K562 (cell line): ENCODE data around the gene RNASE13. TPM values are rescaled to one million over a fixed set of nuclear protein-coding genes. Genes with fewer than 3 reads are reported as not detected.

Experiments used
- BDP1 ChIP-seq: IDR thresholded peaks from 3 replicates; pipeline ENCODE4 v1.6.1; 2011; ENCODE audit not compliant: insufficient read length, insufficient read depth
- ETS2 ChIP-seq: IDR thresholded peaks from 2 replicates; pipeline ENCODE4 v1.6.1; 2016; ENCODE audit warnings: borderline replicate concordance, missing genetic modification characterization, mild to moderate bottlenecking, moderate library complexity, missing compliant biosample characterization; ENCODE audit not compliant: poor library complexity, severe bottlenecking
- GATAD2A ChIP-seq: fragments of 450-650 bp; IDR thresholded peaks from 2 replicates; pipeline ENCODE4 v1.6.1; 2017
- MCM5 ChIP-seq: fragments of 450-650 bp; IDR thresholded peaks from 2 replicates; pipeline ENCODE4 v1.6.1; 2016; ENCODE audit warnings: low read depth
- NCOA1 ChIP-seq: fragments of 450-650 bp; IDR thresholded peaks from 2 replicates; pipeline ENCODE4 v1.6.1; 2016; ENCODE audit warnings: low read depth
- NCOA4 ChIP-seq: fragments of 450-650 bp; IDR thresholded peaks from 2 replicates; pipeline ENCODE4 v1.6.1; 2018; ENCODE audit warnings: mild to moderate bottlenecking; ENCODE audit not compliant: partially characterized antibody
- PHF21A ChIP-seq: fragments of 450-650 bp; IDR thresholded peaks from 2 replicates; pipeline ENCODE4 v1.6.1; 2017; ENCODE audit warnings: low read depth, borderline replicate concordance
- PHF8 ChIP-seq: fragments of 200-600 bp; sonication (generic); IDR thresholded peaks from 2 replicates; pipeline ENCODE4 v1.6.1; 2012; ENCODE audit warnings: mixed run types, mild to moderate bottlenecking, inconsistent platforms, low read length, moderate library complexity, borderline replicate concordance
- PML ChIP-seq: IDR thresholded peaks from 2 replicates; pipeline ENCODE4 v1.6.1; 2012; ENCODE audit warnings: low read length, inconsistent platforms
- PTTG1 ChIP-seq: fragments of 450-650 bp; IDR thresholded peaks from 2 replicates; pipeline ENCODE4 v1.6.1; 2016; ENCODE audit warnings: low read depth, mild to moderate bottlenecking, missing genetic modification characterization, missing compliant biosample characterization
- RAD21 ChIP-seq, 2 experiments: fragments of 250-450 bp in 1 of 2; fragments of 450-650 bp in 1 of 2; sonication (Bioruptor Pico) in 1 of 2; formaldehyde crosslinking in 1 of 2; IDR thresholded peaks in 1 of 2; conservative IDR thresholded peaks in 1 of 2; 2 replicates each; pipeline versions ENCODE4 v1.4.0 to v1.8.0; 2020 to 2022; ENCODE audit warnings: mild to moderate bottlenecking in 2 of 2, moderate library complexity in 1 of 2
- RBFOX2 ChIP-seq: fragments of 200-400 bp; formaldehyde crosslinking; IDR thresholded peaks from 2 replicates; pipeline ENCODE4 v1.6.1; 2017; ENCODE audit warnings: low read depth, mild to moderate bottlenecking, low read length, moderate library complexity
- RBM25 ChIP-seq: fragments of 200-400 bp; formaldehyde crosslinking; IDR thresholded peaks from 2 replicates; pipeline ENCODE4 v1.6.1; 2018; ENCODE audit warnings: low read length, low read depth, moderate library complexity; ENCODE audit not compliant: severe bottlenecking
- SAP30 ChIP-seq: fragments of 200-600 bp; sonication (generic); IDR thresholded peaks from 2 replicates; pipeline ENCODE4 v1.6.1; 2012; ENCODE audit warnings: borderline replicate concordance, low read depth, mild to moderate bottlenecking, moderate library complexity, low read length, control low read depth, inconsistent platforms; ENCODE audit not compliant: insufficient read depth, poor library complexity, severe bottlenecking
- SIN3A ChIP-seq, 2 experiments: fragments of 150-350 bp in 1 of 2; IDR thresholded peaks; 2 replicates each; pipeline ENCODE4 v1.6.1; 2011 to 2016; ENCODE audit warnings: borderline replicate concordance in 2 of 2, low read depth in 2 of 2, low read length in 2 of 2, mild to moderate bottlenecking in 2 of 2, moderate library complexity in 2 of 2; ENCODE audit not compliant: control insufficient read depth in 1 of 2
- TFAM ChIP-seq: fragments of 250-450 bp; sonication (Bioruptor Pico); conservative IDR thresholded peaks from 2 replicates; pipeline ENCODE4 v1.5.0; 2021; ENCODE audit warnings: mild to moderate bottlenecking, moderate library complexity
- TSC22D4 ChIP-seq: fragments of 450-650 bp; IDR thresholded peaks from 2 replicates; pipeline ENCODE4 v1.6.1; 2016; ENCODE audit warnings: missing genetic modification characterization, missing biosample characterization, control low read depth
- ZNF133 ChIP-seq: fragments of 250-450 bp; sonication (Bioruptor Pico); IDR thresholded peaks from 2 replicates; pipeline ENCODE4 v1.4.0; 2020; ENCODE audit warnings: mild to moderate bottlenecking
- ZNF584 ChIP-seq: fragments of 200-800 bp; sonication (Bioruptor generic); IDR thresholded peaks from 2 replicates; pipeline ENCODE4 v1.6.1; 2016; ENCODE audit warnings: low read depth, mild to moderate bottlenecking, missing genetic modification characterization, missing compliant biosample characterization
- ZNF785 ChIP-seq: fragments of 250-450 bp; sonication (Bioruptor Pico); IDR thresholded peaks from 2 replicates; pipeline ENCODE4 v1.4.0; 2020; ENCODE audit warnings: mild to moderate bottlenecking
- polyA plus RNA-seq, 8 experiments: library from polyadenylated mRNA; depleted of rRNA in 4 of 8; stranded (reverse) in 5 of 8; unstranded in 3 of 8; fragments of >200 nt; fragmentation: Nextera tagmentation in 2 of 8; fragmentation: Illumina TruSeq in 1 of 8; extraction: Ambion mirVana in 2 of 8; extraction: Trizol in 1 of 8; gene quantifications; 2 replicates each; pipeline versions ENCODE4 v1.2.1 to v1.2.3, GENCODE V29; 2011 to 2014; ENCODE audit warnings: inconsistent platforms in 1 of 8, missing spikeins in 1 of 8
- total RNA-seq, 7 experiments: library from RNA; depleted of rRNA in 6 of 7; stranded (reverse); fragments of >200 nt in 6 of 7; fragmentation: Illumina TruSeq in 2 of 7; extraction: Trizol in 2 of 7; gene quantifications; 2 replicates each; pipeline versions ENCODE4 v1.2.1 to v1.2.3, GENCODE V29; 2011 to 2021; ENCODE audit warnings: low replicate concordance in 1 of 7
- TF ChIP-seq, protein P1 (sequence below): sonication (generic); formaldehyde crosslinking; IDR thresholded peaks from 2 replicates; pipeline ENCODE4 v1.8.1; 2023; ENCODE audit warnings: mild to moderate bottlenecking, missing genetic modification reagents
- TF ChIP-seq, protein P2 (sequence below): sonication (generic); formaldehyde crosslinking; IDR thresholded peaks from 2 replicates; pipeline ENCODE4 v1.8.0; 2022; ENCODE audit warnings: mild to moderate bottlenecking, missing genetic modification reagents
- TF ChIP-seq, protein P3 (sequence below): sonication (generic); IDR thresholded peaks from 2 replicates; pipeline ENCODE4 v1.6.1; 2016
- TF ChIP-seq, protein P4 (sequence below): sonication (generic); formaldehyde crosslinking; IDR thresholded peaks from 2 replicates; pipeline ENCODE4 v1.9.0; 2022; ENCODE audit warnings: mild to moderate bottlenecking, missing genetic modification reagents

Gene RNASE13
- total and polyA plus RNA-seq, 9 of the 15 experiments (the other 6 are each of a cell fraction or from before 2014, with no cell fraction given) = not detected

DNA sequence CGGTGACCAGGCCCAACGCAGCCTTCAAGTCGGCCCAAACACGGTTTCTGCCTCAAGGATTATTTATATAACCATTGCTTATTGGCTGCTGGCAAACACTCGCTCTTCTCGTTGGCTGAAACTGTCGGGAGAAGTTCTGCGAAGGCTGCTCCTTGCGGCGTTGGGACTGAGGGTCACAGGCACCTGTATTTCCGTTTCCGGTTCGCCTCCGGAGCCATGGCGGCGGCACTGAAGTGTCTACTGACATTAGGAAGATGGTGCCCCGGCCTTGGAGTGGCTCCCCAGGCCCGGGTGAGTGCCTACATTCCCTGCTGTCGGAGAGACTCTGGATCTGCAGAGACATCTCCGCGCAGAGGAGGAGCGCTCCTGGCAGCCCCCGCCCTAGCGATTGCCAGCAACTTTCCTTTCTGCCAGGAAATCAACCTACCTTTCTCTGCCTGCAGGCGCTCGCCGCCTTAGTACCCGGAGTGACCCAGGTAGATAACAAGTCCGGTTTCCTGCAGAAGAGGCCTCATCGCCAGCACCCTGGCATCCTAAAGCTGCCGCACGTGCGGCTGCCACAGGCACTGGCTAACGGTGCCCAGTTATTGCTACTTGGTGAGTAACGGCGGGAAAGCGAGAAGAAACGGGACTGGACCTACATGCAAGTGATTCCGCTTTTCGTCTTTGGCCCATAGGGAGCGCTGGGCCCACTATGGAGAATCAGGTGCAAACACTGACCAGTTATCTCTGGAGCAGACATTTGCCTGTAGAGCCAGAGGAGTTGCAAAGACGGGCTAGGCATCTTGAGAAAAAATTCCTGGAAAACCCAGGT lies 44.6 kb downstream of the RNASE13 start, which contains the start of gene METTL17 (continued):
- TF ChIP-seq NCOA1 (no peak; the same call in 1 of the 2 replicates), PHF8 (peak; percentile 90; the same call in 1 of the 2 replicates), RBFOX2 (peak; percentile 84), ZNF785 (CRISPR knock-in tag) (no peak), ZNF133 (no peak), SAP30 (peak; percentile 62), BDP1 (no peak), SIN3A (IDR thresholded peaks at IDR 0.05; ENCODE audit: borderline replicate concordance in 2 of 2, control insufficient read depth in 1 of 2, low read depth in 2 of 2, low read length in 2 of 2) (peak in 1 of 2 experiments; percentile 48; a peak in 2 of 4 replicates), PTTG1 (no peak), MCM5 (no peak), ZNF584 (CRISPR knock-in tag) (no peak), PML (0 out of 2 replicates have a peak, but pooled peaks have one; percentile 24), RBM25 (peak; percentile 39), PHF21A (no peak), ETS2 (no peak), GATAD2A (no peak), RAD21 (CRISPR knock-in tag; conservative IDR thresholded peaks at IDR 0.05 in 1 of 2, IDR thresholded peaks at IDR 0.05 in 1 of 2) (peak in 1 of 2 experiments; percentile 37; a peak in 2 of 4 replicates), NCOA4 (no peak), TSC22D4 (tag) (no peak), TFAM (CRISPR knock-in tag) (no peak)
- TF ChIP-seq, protein P1, sequence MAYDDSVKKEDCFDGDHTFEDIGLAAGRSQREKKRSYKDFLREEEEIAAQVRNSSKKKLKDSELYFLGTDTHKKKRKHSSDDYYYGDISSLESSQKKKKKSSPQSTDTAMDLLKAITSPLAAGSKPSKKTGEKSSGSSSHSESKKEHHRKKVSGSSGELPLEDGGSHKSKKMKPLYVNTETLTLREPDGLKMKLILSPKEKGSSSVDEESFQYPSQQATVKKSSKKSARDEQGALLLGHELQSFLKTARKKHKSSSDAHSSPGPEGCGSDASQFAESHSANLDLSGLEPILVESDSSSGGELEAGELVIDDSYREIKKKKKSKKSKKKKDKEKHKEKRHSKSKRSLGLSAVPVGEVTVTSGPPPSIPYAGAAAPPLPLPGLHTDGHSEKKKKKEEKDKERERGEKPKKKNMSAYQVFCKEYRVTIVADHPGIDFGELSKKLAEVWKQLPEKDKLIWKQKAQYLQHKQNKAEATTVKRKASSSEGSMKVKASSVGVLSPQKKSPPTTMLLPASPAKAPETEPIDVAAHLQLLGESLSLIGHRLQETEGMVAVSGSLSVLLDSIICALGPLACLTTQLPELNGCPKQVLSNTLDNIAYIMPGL (CRISPR knock-in tag) = no peak
- TF ChIP-seq, protein P2, sequence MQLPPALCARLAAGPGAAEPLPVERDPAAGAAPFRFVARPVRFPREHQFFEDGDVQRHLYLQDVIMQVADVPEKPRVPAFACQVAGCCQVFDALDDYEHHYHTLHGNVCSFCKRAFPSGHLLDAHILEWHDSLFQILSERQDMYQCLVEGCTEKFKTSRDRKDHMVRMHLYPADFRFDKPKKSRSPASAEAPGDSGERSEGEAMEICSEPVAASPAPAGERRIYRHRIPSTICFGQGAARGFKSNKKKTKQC = no peak
- TF ChIP-seq, protein P3, sequence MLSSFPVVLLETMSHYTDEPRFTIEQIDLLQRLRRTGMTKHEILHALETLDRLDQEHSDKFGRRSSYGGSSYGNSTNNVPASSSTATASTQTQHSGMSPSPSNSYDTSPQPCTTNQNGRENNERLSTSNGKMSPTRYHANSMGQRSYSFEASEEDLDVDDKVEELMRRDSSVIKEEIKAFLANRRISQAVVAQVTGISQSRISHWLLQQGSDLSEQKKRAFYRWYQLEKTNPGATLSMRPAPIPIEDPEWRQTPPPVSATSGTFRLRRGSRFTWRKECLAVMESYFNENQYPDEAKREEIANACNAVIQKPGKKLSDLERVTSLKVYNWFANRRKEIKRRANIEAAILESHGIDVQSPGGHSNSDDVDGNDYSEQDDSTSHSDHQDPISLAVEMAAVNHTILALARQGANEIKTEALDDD = no peak
- TF ChIP-seq, protein P4, sequence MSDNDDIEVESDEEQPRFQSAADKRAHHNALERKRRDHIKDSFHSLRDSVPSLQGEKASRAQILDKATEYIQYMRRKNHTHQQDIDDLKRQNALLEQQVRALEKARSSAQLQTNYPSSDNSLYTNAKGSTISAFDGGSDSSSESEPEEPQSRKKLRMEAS = peak; percentile 60; the same call in 1 of the 2 replicates
